Panc1 (cell line): Measurements from ENCODE around the gene RASGEF1C. TPM values are rescaled to one million over a fixed set of nuclear protein-coding genes. Genes with fewer than 3 reads are reported as not detected.

Experiments used
- ATAC-seq: fragments of 200-7000 bp; cut with Tn5 transposase; 2 replicates; pipeline ENCODE4 v1.9.1; 2020; ENCODE audit warnings: mild to moderate bottlenecking, moderate library complexity
- BruUV-seq: library from RNA; stranded (reverse); fragments of 400-500 nt; replicated peaks from 2 replicates; lab custom pipeline; 2021; lab: Mats Ljungman, UMichigan
- CTCF ChIA-PET: fragments of 300-600 bp; sonication (Branson Sonifier 250); formaldehyde crosslinking; loops from one replicate; lab custom pipeline; 2022; ENCODE audit warnings: antibody characterized with exemption; lab: Charles Lee
- POLR2A ChIA-PET: fragments of 300-600 bp; sonication (Branson Sonifier 250); formaldehyde crosslinking; loops from one replicate; lab custom pipeline; 2022; ENCODE audit warnings: antibody characterized with exemption; lab: Charles Lee
- DNase-seq: peaks from one replicate; pipeline ENCODE4 v3.0.0-alpha.2; 2010; ENCODE audit warnings: low read depth, low spot score
- H3K27ac ChIP-seq: 2 replicates; pipeline ENCODE4 v1.5.1; 2011; ENCODE audit warnings: mild to moderate bottlenecking, low read length, inconsistent platforms
- H3K27me3 ChIP-seq: fragments of 200-500 bp; sonication (Bioruptor generic); 2 replicates; pipeline ENCODE4 v1.6.0; 2014; ENCODE audit warnings: low read length, inconsistent platforms; ENCODE audit not compliant: control insufficient read depth, insufficient read depth
- H3K36me3 ChIP-seq: fragments of 200-500 bp; sonication (Bioruptor generic); 2 replicates; pipeline ENCODE4 v1.5.1; 2014; ENCODE audit warnings: inconsistent platforms, mild to moderate bottlenecking, low read length, moderate library complexity; ENCODE audit not compliant: control insufficient read depth, insufficient read depth
- H3K4me1 ChIP-seq: 2 replicates; pipeline ENCODE4 v1.5.1; 2011; ENCODE audit warnings: inconsistent platforms, mild to moderate bottlenecking, low read length, moderate library complexity; ENCODE audit not compliant: control insufficient read depth, insufficient read depth
- H3K4me3 ChIP-seq, 2 experiments: 2 replicates each; pipeline ENCODE4 v1.5.1; 2011 to 2012; ENCODE audit warnings: low read depth in 2 of 2, low read length in 2 of 2, mild to moderate bottlenecking in 2 of 2, inconsistent platforms in 1 of 2, moderate library complexity in 1 of 2
- H3K9me3 ChIP-seq: fragments of 200-500 bp; sonication (Bioruptor generic); 2 replicates; pipeline ENCODE4 v1.5.1; 2014; ENCODE audit warnings: low read depth, mild to moderate bottlenecking, inconsistent platforms, low read length, moderate library complexity; ENCODE audit not compliant: control insufficient read depth, insufficient read depth
- CTCF ChIP-seq: fragments of 450-650 bp; IDR thresholded peaks from 2 replicates; pipeline ENCODE4 v1.5.1; 2017; ENCODE audit warnings: mild to moderate bottlenecking
- POLR2AphosphoS5 ChIP-seq: IDR thresholded peaks from 2 replicates; pipeline ENCODE4 v1.6.1; 2012; ENCODE audit warnings: mild to moderate bottlenecking, low read depth, low read length, moderate library complexity
- REST ChIP-seq, 2 experiments: IDR thresholded peaks; 2 replicates each; pipeline ENCODE4 v1.6.1; 2011 to 2012; ENCODE audit warnings: low read depth in 2 of 2, control low read depth in 1 of 2, low read length in 1 of 2, mild to moderate bottlenecking in 1 of 2, moderate library complexity in 1 of 2; ENCODE audit not compliant: insufficient read depth in 1 of 2
- SIN3A ChIP-seq: IDR thresholded peaks from 2 replicates; pipeline ENCODE4 v1.6.1; 2012; ENCODE audit warnings: low read depth, mild to moderate bottlenecking, low read length, moderate library complexity, borderline replicate concordance; ENCODE audit not compliant: insufficient read depth
- TCF7L2 ChIP-seq: IDR thresholded peaks from 2 replicates; pipeline ENCODE4 v1.6.1; 2011; ENCODE audit warnings: mild to moderate bottlenecking, low read depth, low read length, inconsistent platforms
- in situ Hi-C: cut with HindIII; loops from 2 replicates; pipeline ENCODE4 v1.10.0; 2016; ENCODE audit warnings: low sequenced_read_pairs, low pct_unique_long_range_greater_than_20kb
- intact Hi-C: fragments of 100-400 bp; cut with micrococcal nuclease; formaldehyde crosslinking; loops from one replicate; pipeline ENCODE4 v1.10.0; 2022; ENCODE audit not compliant: unreplicated experiment
- total RNA-seq: library from RNA; stranded (reverse); gene quantifications from one replicate; pipeline ENCODE4 v1.2.1, GENCODE V29; 2021; ENCODE audit not compliant: unreplicated experiment

Gene RASGEF1C
- total RNA-seq, 1 experiment from 2014 or later, result 0.49 TPM

GRCh38 chr5:180080486-180081280 is 128.3 kb downstream of the RASGEF1C start:
- TF ChIP-seq REST (IDR thresholded peaks at IDR 0.05; ENCODE audit: insufficient read depth in 1 of 2, low read depth in 2 of 2, low read length in 1 of 2) (no peak), POLR2AphosphoS5 (no peak), CTCF (no peak), TCF7L2 (no peak), SIN3A (no peak)
- Histone ChIP-seq H3K27ac (no peak overlapping the region), H3K36me3 (no peaks in the 10 kb centered on the region), H3K4me1 (no peaks in the 10 kb centered on the region), H3K9me3 (no peaks in the 10 kb centered on the region), H3K27me3 (no peaks in the 10 kb centered on the region; the same call in 1 of the 2 replicates), H3K4me3 (no peak overlapping the region)
- ChIA-PET CTCF (no interaction called here), POLR2A (interaction anchor here (0.7 kb wide), 1 partner anchor 46 kb away, joined by 5 read pairs; no protein-coding TSS in a partner anchor)
- ATAC-seq, result no peak
- intact Hi-C loops (no loop called here), in situ Hi-C loops (no loop called here)
- BruUV-seq, result no TSS peak
- DNase-seq, result no peak

GRCh38 chr5:180079702-180080466 is 129.1 kb downstream of the RASGEF1C start:
- Histone ChIP-seq H3K4me3 (no peak overlapping the region), H3K27me3 (no peaks in the 10 kb centered on the region; the same call in 1 of the 2 replicates), H3K9me3 (no peaks in the 10 kb centered on the region), H3K36me3 (no peaks in the 10 kb centered on the region), H3K27ac (no peak overlapping the region), H3K4me1 (no peaks in the 10 kb centered on the region)
- in situ Hi-C loops (no loop called here), intact Hi-C loops (no loop called here)
- peak; percentile 49; the same call in 1 of the 2 replicates for ATAC-seq
- POLR2A ChIA-PET, result interaction anchor here (0.6 kb wide), 1 partner anchor 531 kb away, joined by 4 read pairs; no protein-coding TSS in a partner anchor
- DNase-seq, result no peak
- CTCF ChIA-PET, result no interaction called here
- TF ChIP-seq TCF7L2, result no peak
- no peak for TF ChIP-seq SIN3A
- no peak for TF ChIP-seq CTCF
- TF ChIP-seq POLR2AphosphoS5, result no peak
- no peak for TF ChIP-seq REST (IDR thresholded peaks at IDR 0.05; ENCODE audit: insufficient read depth in 1 of 2, low read depth in 2 of 2, low read length in 1 of 2)
- no TSS peak for BruUV-seq
